Left kidney (tissue), 2 donors: ENCODE data around the gene TCERG1L. TPM values are rescaled to one million over a fixed set of nuclear protein-coding genes. Genes with fewer than 3 reads are reported as not detected.

ENCODE experiments used
- DNase-seq: peaks from one replicate; pipeline ENCODE4 v3.0.0-alpha.2; 2013
- polyA plus RNA-seq: library from polyadenylated mRNA; unstranded; fragments of 120-200 nt; gene quantifications from one replicate; pipeline ENCODE4 v1.2.1, GENCODE V29; 2013; ENCODE audit not compliant: insufficient read length

TCERG1L gene
- polyA plus RNA-seq, 1 donor = 1.3 TPM

DNA sequence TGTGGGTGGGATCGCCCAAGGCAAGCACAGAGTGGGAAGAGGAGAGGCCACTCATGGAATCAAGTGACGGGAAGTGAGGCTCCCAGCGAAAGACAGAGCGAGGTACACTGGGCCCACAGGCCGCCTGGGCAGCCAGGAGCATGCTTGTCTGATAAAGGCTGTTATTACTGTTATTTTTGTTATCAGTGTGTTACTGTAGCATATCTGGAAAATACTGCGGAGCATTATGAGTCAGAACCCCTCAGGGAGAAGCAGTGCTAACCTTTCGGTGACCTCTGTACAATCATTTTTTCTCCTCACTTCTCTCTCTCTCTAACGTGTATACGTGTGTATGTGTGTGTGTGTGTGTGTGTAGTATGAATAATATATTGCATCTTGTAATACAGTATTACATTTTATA lies 3.8 kb upstream of the TCERG1L start:
- DNase-seq = no peak

DNA sequence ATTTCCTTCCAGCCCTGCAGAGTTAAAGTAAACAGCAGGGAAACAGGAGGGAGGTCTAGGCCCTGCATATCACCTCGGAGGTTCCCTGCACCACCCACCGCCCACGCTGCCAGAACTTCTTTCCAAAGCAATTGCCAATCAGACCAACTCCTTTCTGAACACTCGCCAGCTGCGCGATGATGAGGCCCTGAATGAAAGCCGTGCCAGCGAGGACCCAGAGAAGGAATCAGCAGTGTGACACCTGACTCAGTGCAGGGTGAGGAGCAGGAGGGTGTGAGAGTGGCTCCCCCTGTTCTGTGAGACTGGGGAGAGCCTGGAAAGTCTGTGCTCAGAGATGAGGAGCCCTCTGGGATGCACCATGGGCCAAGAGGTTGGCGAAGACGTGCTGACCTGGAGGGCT lies 3.3 kb upstream of the TCERG1L start:
- no peak for DNase-seq

DNA sequence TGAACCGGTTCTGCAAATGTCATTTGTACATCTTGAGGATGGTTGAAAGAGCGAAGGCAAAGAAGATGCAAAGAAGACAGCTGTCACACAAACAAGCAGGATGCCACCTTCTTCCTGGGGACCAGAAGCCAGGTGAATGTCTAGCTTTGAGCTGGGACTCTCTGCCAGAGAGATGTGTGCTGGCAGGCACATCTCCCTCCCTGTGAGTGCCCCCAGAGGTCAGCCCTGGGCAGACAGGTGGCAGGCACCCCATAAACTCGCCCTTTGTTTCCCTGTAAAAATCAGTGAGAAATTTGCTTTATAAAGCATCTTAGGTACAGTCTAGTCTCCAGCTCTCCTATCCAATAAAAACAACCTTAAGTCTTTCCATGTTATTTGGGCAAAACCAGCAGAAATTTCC lies 2.6 kb upstream of the TCERG1L start:
- DNase-seq = no peak

DNA sequence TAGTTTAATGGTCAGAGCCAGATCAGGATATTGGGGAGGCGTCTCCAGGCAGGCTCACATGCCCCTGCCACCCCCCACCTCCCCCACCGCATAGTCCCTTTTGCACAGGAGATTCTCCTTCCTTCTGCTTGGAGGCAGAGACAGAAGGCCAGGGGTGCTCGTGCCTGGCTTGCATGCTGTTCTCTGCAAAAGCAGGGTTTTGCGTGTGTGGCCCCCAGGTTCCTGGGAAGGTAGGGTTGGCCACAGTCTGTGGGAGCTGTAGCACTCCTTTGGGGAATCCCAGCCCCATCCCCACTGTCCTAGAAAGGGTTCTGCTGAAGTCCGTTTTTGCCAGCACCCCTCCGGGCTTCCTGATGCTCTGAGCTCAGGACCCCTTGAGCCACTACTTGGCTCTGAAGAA lies 1.9 kb upstream of the TCERG1L start:
- DNase-seq = no peak

DNA sequence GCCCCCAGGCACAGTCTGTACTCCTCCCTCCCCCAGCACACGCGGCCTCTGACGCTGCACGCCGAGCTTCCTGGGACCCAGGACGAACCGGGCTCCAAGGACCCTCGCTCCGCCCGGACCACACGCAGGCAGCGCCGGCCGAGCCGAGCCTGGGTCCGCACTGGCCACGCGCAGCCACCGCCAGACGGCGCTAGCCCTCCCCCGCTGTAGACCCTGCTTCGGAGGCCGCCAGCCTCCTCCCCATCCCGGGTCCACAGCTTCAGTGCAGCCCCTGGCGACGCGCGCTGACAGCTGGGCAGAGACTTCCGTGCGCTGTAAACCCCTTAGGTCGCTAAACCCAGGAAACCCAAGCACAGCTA lies 936 bp upstream of the TCERG1L start:
- DNase-seq = peak; percentile 64

DNA sequence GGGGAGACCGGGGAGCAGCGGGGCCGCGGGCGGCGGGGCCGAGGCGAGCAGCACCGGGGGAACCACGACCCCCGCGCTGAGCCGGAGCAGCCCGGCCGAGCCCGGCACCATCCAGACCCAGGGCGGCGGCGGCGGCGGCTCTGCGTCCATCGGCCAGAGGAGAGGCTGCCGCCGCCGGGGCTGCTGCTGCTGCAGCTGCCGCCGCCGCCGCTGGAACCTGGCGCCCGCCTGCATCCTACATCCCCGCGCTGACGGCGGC lies 190 bp downstream of the TCERG1L start:
- DNase-seq = peak; percentile 0

DNA sequence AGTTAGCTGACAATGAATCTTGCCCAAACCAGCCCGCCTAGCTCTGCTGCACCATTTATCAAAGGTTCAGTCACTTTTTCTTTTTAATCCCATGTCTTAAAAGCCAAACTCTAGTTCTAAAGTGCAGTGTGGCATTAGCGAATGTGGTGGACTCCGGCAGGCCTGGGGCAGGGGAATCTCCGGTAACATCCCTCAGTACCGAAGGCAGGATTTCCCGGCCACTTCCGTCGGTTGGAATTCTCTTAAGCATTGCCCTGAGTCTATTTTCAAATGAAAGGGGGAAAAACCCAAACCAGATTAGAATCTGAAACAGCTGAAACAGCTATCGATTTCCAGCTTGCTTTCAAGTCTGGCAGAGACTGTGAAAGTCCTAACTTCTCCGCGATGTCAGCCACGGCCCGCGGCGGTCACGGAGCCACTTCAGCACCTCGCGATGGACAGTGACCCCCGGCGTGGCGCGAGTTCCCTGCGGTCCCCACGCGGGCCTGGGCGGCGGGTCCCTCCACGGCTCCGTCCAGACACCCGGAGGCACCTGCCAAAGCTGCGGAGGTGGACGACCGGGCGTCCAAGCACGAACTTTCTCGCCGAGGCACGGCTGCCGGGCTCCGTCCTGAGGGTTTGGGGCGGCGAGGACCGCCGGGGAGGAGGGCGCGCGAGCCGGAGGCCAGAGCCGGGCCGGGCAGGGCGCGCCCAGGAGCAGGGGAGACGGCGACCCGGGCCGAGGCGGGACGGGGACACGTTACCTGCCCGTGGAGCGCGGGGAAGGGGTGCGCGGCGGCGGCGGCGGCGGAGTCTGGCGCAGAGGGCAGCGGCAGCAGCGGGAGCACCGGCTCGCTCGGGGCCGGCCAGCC lies 745 bp downstream of the TCERG1L start:
- DNase-seq = peak; percentile 15

DNA sequence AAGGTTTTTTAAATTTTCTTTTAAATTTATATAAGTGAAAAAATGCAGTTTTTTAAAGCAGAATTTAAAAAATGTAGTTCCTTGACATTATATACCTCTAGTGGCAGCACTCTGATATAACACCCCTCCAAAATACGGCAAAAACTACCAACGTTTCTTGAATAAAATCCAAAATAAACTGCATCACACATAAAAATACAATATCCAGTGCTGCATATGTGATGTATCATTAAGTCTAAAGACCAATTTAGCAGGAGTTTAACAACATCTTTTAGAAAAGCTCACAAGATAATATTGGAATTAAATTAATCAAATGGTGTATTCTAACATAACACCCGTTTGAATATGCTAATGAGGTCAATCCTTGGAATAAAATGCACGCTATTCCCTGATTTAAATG lies 1.4 kb downstream of the TCERG1L start:
- DNase-seq = peak; percentile 10

DNA sequence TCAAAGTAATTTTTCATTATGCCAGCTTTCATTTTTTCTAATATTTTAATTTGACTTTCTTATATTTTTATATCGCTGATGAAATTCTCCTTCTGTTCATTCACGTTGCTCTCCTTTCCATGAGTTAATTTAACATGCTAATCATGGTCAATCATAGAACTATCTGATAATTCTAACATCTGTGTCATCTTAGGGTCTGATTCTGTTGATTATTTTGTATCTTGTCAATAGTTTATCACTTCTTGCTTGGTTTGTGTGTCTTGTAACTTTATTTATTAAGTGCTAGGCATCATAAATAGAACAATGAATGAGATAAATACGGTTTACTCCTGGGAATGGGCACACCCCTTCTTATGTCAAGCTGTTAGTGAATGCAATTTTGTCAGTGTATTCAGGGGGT lies 11.0 kb downstream of the TCERG1L start:
- DNase-seq = no peak

DNA sequence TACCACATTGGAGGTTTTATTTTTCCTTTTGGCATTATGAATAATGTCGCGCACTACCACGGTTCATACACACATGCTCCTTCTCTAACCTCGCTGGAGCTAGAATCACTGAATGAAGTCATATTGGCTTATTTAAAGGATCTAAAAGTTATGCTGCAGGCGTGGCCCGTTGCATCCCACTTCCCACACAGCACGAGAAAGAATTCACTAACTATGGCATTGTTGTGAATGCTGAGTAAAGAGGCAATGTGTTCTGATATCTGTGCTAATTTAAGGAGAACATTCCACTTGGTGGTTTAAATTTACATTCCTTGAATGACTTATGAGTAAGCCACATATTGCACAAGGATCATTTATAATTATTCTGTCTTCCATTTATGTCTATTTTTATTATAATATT lies 20.7 kb downstream of the TCERG1L start:
- DNase-seq = no peak

DNA sequence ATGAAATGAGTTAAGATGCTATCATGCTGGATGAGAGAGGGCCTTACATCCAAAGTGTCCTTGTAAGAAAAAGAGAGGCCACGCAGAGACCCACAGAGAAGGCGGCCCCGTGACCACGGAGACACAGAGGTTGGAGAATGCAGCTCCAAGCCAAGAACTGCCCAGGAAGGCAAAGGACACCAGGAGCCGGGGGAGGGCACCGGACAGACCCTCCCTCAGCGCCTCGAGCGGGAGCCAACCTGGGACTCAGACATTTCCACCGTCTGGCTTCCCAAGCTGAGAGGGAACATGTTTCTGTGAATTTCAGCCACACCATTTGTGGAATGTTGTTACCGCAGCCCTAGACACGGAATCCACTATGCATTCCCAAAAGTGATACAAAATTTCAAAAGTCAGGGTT lies 22.9 kb downstream of the TCERG1L start:
- no peak for DNase-seq

DNA sequence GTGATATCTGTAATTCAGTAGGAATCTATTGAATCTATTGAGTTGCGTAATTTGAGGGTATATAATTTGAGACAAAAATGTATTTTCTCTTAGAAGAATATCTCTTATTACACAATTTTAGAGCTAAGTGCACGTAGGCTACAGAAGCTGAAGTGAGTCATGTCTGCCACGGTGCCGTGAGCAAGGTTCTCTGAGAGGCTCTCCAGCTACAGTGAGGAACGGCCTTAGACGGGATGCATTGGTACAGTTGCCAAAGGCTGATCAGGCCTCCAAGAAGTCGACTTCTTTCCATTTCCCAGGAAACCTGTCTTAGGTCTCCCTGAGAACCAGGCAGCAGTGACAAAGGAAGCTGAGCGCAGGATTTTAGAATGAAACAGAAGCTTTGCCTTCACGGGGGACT lies 28.6 kb downstream of the TCERG1L start:
- no peak for DNase-seq

DNA sequence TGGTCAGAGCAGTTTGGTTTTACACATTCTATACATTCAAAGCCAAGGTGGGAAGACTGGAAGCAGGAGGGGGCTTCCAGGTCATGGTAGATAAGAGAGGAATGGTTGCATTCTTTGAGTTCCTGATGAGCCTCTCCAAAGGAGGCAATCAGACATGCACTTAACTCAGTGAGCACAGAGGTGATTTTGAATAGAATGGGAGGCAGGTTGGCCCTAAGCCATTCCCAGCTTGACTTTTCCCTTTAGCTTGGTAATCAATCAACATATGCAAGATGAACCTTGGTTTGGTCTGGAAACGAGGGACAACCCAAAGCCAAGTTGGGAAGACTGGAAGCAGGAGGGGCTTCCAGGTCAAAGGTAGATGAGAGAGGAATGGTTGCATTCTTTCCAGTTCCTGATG lies 31.4 kb downstream of the TCERG1L start:
- no peak for DNase-seq

DNA sequence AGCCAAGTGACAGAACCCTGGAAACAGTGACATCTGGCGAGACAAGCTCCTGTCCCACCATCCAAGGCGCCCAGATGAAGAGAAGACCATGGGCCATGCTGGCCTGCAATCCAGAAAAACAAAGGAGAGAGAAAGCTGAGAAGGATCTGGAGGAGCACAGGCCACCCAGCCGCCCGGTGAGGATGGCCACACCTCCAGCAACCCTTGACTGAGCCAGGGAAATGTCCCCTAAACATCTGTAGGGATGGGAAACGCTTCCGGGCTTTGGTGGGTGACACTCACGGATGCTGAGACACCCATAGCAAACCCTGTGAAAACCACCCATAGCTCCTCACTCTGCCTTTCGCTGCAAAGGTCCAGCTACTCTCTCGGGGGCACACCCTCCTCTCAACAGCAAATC lies 32.0 kb downstream of the TCERG1L start:
- DNase-seq = no peak

DNA sequence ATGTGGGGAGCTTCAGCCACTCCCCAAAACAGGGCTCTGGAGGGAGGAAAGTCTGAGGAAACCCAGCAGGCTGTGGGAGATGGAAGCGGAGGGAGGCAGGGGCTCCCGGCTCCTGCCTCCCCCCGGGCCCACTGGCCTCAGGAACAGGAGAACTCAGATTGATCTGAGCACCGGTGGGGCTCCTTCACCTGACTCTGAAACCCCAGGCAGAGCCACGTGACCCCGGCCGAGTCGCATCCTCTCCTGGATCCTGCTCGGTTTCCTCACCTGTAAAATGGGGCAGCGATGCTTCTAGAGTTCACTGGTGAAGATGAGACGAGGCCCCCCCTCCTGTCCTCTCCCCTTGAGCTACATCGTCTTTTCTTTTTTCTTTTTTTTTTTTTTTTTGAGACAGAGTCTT lies 33.6 kb downstream of the TCERG1L start:
- no peak for DNase-seq

DNA sequence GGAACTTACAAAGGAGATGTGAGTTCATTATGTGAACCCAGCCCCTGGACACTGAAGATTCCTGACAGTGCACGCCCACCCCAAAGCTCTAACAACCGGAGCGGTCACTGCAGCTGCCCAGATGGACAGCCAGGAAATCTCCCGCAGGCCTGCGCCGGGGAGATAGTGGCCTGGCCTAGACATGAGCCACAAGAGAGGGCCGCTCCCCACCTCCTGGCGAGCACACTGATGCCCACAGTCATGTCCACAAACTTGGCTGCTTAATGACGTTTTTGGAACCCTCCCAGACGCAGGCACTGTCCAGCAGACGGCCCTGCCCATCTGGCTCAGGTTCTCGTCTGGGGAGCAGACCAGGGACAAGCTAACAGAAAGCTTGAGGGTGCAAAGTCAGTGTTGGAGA lies 34.2 kb downstream of the TCERG1L start:
- no peak for DNase-seq

DNA sequence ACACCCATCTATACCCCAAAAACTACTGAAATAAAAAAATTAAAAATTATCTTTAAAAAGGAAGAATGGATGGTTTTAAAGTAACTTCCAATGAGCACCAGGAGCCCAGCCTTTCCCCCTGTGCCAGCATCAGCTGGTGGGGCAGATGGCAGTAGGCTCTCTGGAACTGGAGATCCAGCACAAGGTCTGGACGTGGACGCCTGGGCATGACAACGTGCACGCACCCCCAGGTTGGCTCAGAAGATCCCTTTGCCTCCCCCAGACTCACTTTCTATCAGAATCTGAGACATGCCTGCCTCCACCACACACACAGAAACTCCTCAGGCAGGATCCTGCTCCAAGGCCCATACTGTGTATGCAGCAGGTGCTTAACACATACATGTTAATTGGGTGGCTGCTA lies 35.8 kb downstream of the TCERG1L start:
- no peak for DNase-seq

DNA sequence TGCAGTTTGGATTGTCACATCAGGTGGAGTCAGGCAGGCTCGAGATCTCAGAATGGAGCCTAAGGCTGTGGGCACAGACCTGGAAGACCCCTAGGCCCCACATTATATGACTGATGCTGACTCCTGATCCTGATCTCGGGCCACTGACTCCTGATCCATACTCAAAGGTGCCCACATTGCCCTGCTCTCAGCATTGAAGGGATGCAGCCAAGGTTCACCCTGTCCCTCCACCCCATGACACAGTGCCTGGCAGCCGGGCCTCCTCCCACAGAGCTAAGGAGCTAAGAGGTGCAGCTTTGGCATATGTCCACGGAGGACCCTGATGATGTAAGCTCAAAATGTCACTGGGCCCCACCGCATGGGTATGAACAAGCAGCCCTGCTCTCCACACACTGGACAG lies 36.6 kb downstream of the TCERG1L start:
- no peak for DNase-seq

DNA sequence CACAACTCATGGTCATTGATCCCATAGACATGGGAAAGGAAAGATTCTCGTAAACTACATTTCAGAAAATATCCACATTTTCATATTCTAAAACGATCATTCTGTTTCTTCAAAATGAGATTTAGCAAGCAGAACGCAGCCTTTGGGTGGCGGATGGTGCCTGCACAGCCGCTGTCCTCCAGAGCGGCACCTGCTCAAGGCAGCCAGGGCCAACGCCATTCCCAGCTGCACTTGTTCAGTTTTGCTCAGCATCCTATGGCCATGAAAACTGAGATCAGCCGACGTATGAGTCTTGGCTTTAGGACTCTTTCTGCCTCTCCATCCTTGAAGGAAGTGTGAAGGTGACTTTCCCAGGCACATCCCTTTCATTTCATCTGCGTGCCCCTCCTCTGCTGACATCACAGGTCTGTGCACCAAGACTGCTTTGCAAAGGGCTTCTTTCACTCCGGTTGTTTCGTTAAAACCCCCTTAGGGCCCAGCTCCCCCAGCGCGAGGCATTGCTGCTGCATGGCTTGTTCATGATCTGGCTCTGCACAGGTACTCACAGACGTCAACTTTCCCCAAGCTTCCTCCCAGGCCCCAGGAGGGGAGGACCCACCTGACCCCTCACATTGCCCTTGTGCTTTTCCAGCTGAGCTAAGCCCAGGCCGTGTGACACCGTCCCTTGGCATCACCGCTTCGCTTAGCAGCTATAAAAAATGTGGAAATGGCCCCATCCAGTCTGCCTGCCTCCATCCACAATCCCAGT lies 37.2 kb downstream of the TCERG1L start:
- DNase-seq = no peak

DNA sequence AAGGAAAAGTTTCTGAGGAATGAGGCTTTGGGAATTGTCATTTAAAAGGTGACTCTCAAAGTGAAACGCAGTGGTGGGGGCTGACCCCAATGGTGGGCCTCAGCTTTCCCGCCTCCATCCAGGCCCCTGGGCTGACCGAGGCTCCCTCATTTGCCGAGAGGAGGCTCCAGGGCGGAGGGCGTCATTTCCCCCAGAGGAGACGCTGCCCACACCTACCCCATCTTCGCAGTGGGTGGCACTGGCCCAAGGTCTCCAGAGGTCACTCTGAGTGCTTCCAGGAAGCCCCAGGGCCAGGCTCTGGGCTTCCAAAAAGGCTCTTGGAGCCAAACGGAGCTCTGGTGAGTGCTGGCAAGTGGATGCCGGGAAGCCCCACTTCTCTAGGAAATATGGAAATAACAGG lies 38.0 kb downstream of the TCERG1L start:
- DNase-seq = no peak

DNA sequence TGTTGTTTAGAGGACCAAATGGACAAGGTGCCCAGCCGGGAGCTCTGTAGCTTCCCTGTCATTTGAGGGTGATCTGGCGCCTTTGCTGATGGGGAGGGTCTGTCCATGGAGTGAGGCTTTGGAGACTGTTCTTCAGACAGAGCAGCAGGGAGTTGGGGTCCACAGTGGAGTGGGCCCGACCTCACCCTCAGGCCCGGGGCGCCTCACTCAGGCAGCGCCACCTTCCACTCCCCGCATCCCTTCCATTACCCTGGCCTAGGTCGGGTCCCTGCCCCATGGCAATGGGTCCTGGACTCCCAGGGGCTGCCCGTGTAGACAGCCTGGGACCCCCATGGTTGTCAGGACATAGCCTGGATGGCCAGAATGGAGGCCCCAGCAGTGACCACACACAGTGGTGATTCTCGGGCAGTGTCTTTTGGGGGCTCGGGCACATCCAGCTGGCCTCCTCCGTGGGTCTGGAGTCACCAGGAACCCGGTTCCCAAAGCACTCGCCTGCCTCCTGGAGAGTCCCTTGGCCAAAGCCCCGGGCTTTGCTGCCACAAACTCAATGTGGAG lies 38.5 kb downstream of the TCERG1L start:
- no peak for DNase-seq

DNA sequence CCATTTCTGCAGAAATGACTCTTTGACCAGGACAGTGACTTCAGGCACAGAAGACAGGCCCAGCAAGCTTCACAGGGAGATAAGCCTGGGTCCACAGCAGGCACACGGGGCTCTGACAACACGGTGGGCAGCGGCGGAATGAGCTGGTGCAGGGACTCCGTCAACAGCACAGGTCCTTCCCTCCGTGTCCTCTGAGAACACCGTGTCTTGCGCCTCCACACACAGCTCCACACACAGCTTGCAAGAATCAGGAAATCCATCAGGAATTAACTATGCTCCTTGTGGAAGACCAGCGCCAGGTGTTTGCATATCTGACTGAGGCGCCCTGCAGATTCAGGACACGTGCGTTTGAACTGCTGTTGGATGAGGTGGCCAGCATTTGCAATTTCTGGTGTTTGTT lies 39.6 kb downstream of the TCERG1L start:
- DNase-seq = no peak

DNA sequence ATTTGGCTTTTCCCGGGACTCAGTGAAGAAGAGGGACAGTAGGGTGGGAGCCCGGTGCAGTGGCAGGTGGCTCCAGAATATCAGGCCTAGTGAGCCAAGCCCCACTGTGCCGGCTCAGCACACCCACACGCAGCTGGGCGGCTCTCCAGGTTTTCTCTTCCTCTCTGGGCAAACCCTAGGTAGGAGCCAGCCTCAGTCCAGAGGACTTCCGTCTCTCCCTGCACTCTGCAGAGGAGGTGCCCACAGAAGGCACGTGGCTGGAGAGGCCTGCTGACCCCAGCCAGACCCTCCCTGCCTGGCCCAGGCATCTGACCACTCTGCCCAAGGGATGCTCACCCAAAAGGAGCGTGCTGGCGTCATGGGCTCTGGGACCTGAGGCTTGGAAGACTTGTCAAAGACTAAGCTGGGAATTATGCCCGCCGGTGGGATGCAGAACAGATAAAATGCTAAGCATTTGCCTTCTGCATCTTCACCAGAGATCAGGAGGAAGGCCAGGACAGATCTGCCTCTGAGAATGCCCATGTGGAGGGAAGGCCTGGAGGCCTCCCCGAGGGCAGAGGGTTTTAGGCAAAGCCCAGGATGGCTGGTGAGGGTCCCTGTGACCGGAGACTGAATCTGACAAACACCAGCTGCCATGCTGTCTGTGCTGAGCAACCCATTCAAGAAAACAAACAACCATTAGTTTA lies 40.2 kb downstream of the TCERG1L start:
- DNase-seq = no peak
